ENCODE measurements around the gene KIF1C. TPM values are rescaled to one million over a fixed set of nuclear protein-coding genes. Genes with fewer than 3 reads are reported as not detected.

Gene KIF1C
- total and polyA plus RNA-seq, 12 donors, result 141 to 826 (median 592) TPM

GRCh38 chr17:4978726-4979125 is 19.0 kb upstream of the KIF1C start:
- DNase-seq (no peak), ATAC-seq (peak in 1 of 8 donors; percentile 38)
- Histone ChIP-seq H3K4me1 (peaks cover 3 to 55% (median 21%) of the 10 kb centered on the region in 9 donors), H3K27ac (peak overlapping the region in 2 of 10 donors; percentile 11 to 78), H3K9me3 (no peaks in the 10 kb centered on the region), H3K36me3 (peaks cover 0 to 98% (median 51%) of the 10 kb centered on the region in 9 donors), H3K27me3 (no peaks in the 10 kb centered on the region), H3K4me3 (no peak overlapping the region)
- no peak for TF ChIP-seq CTCF (IDR thresholded peaks at IDR 0.05)
- intact Hi-C loops (cut with DNase I), result no loop called here

GRCh38 chr17:4980644-4981216 is 17.0 kb upstream of the KIF1C start:
- Histone ChIP-seq H3K9me3 (no peaks in the 10 kb centered on the region), H3K4me1 (peaks cover 0 to 50% (median 6%) of the 10 kb centered on the region in 9 donors), H3K27ac (peak overlapping the region in 1 of 10 donors; percentile 78), H3K4me3 (no peak overlapping the region), H3K36me3 (peaks cover 0 to 97% (median 54%) of the 10 kb centered on the region in 9 donors), H3K27me3 (no peaks in the 10 kb centered on the region)
- WGBS, 2 donors, result 39 to 40% methylated on average over 6 of the region's 6 CpGs
- intact Hi-C loops (cut with DNase I), result loop anchor here in 9 of 10 donors (1.0 to 10.0 kb wide), 5 partner anchors 46 to 82 kb away; partner anchors contain the start of gene GP1BA (in 2 of the 9)
- ATAC-seq, result peak; percentile 15 to 65 (median 54)
- DNase-seq, result no peak
- peak; percentile 61 to 78 (median 74) for TF ChIP-seq CTCF (IDR thresholded peaks at IDR 0.05)

GRCh38 chr17:4982305-4982704 is 15.4 kb upstream of the KIF1C start:
- intact Hi-C loops (cut with DNase I), result loop anchor here in 6 of 10 donors (5.0 to 10.0 kb wide), 3 partner anchors 48 to 80 kb away; partner anchors contain the start of gene GP1BA (in 2 of the 6)
- H3K27ac ChIP-seq, result no peak overlapping the region
- ATAC-seq (no peak), DNase-seq (no peak)
- 67 to 84% methylated on average over 5 of the region's 5 CpGs for WGBS, 2 donors
- TF ChIP-seq CTCF (IDR thresholded peaks at IDR 0.05), result no peak
- no peaks in the 10 kb centered on the region for H3K9me3 ChIP-seq
- H3K27me3 ChIP-seq, result no peaks in the 10 kb centered on the region
- H3K36me3 ChIP-seq, result peaks cover 0 to 83% (median 47%) of the 10 kb centered on the region in 9 donors
- H3K4me1 ChIP-seq, result peaks cover 0 to 63% (median 13%) of the 10 kb centered on the region in 9 donors
- H3K4me3 ChIP-seq, result no peak overlapping the region

GRCh38 chr17:4986403-4986802 is 11.3 kb upstream of the KIF1C start:
- Histone ChIP-seq H3K4me3 (peak overlapping the region; percentile 61 to 97 (median 89)), H3K36me3 (peaks cover 0 to 42% (median 19%) of the 10 kb centered on the region in 9 donors), H3K27me3 (no peaks in the 10 kb centered on the region), H3K9me3 (no peaks in the 10 kb centered on the region), H3K27ac (peak overlapping the region; percentile 83 to 98 (median 95)), H3K4me1 (peaks cover 5 to 46% (median 26%) of the 10 kb centered on the region in 9 donors)
- DNase-seq (no peak), ATAC-seq (peak in 6 of 8 donors; percentile 4 to 25 (median 18))
- intact Hi-C loops (cut with DNase I), result loop anchor here in 8 of 10 donors (1.0 to 10.0 kb wide), 7 partner anchors 38 to 79 kb away; partner anchors contain the start of genes GP1BA (in 2 of the 8), RNF167 (in 2 of the 8), SLC25A11 (in 2 of the 8) and PFN1 (in 1 of the 8)
- WGBS, 2 donors, result 35 to 45% methylated on average over 5 of the region's 5 CpGs
- TF ChIP-seq CTCF (IDR thresholded peaks at IDR 0.05), result no peak
